K562 (cell line): ENCODE measurements around the gene SLC34A3. TPM values are rescaled to one million over a fixed set of nuclear protein-coding genes. Genes with fewer than 3 reads are reported as not detected.
A peak's percentile ranks its signal among the peaks of the same experiment; 100 is the strongest.

ENCODE experiments used
- CBFA2T3 ChIP-seq: fragments of 450-650 bp; IDR thresholded peaks from 2 replicates; pipeline ENCODE4 v1.6.1; 2017
- CHD1 ChIP-seq: fragments of 200-600 bp; sonication (generic); IDR thresholded peaks from one replicate; pipeline ENCODE4 v1.6.1; 2012; ENCODE audit warnings: mild to moderate bottlenecking, moderate library complexity, low read length, inconsistent platforms
- ETV1 ChIP-seq: fragments of 450-650 bp; conservative IDR thresholded peaks from 2 replicates; pipeline ENCODE4 v1.6.1; 2016; ENCODE audit warnings: missing genetic modification characterization, control low read depth, low read depth, missing compliant biosample characterization
- GABPA ChIP-seq: fragments of 200-800 bp; sonication (Bioruptor generic); conservative IDR thresholded peaks from 2 replicates; pipeline ENCODE4 v1.6.1; 2016; ENCODE audit warnings: low read depth, missing genetic modification characterization, missing compliant biosample characterization
- HDAC3 ChIP-seq: fragments of 450-650 bp; IDR thresholded peaks from 2 replicates; pipeline ENCODE4 v1.6.1; 2018; ENCODE audit warnings: borderline replicate concordance, mild to moderate bottlenecking, moderate library complexity; ENCODE audit not compliant: partially characterized antibody
- HMG20B ChIP-seq: fragments of 250-450 bp; sonication (Bioruptor Pico); IDR thresholded peaks from 2 replicates; pipeline ENCODE4 v1.5.0; 2021; ENCODE audit warnings: mild to moderate bottlenecking
- HNRNPLL ChIP-seq: fragments of 200-400 bp; formaldehyde crosslinking; IDR thresholded peaks from 2 replicates; pipeline ENCODE4 v1.6.1; 2017; ENCODE audit warnings: low read length, low read depth, mild to moderate bottlenecking; ENCODE audit not compliant: poor library complexity, severe bottlenecking
- MTA3 ChIP-seq: fragments of 450-650 bp; formaldehyde crosslinking; IDR thresholded peaks from 2 replicates; pipeline ENCODE4 v1.6.1; 2017; ENCODE audit warnings: mild to moderate bottlenecking, borderline replicate concordance
- MTF1 ChIP-seq: fragments of 250-450 bp; sonication (Bioruptor Pico); IDR thresholded peaks from 2 replicates; pipeline ENCODE4 v1.9.0; 2021; ENCODE audit warnings: moderate library complexity, mild to moderate bottlenecking, inconsistent platforms, borderline replicate concordance
- PHF8 ChIP-seq: fragments of 200-600 bp; sonication (generic); IDR thresholded peaks from 2 replicates; pipeline ENCODE4 v1.6.1; 2012; ENCODE audit warnings: mixed run types, mild to moderate bottlenecking, inconsistent platforms, low read length, moderate library complexity, borderline replicate concordance
- POLR2A ChIP-seq: fragments of 450-650 bp; conservative IDR thresholded peaks from 2 replicates; pipeline ENCODE4 v1.6.1; 2016
- RBM39 ChIP-seq: fragments of 200-400 bp; formaldehyde crosslinking; optimal IDR thresholded peaks from 2 replicates; pipeline ENCODE3; 2018; ENCODE audit warnings: low read depth, low read length
- RCOR1 ChIP-seq, 2 experiments: IDR thresholded peaks; 2 replicates each; pipeline ENCODE4 v1.6.1; 2012; ENCODE audit warnings: low read depth in 2 of 2, low read length in 2 of 2, borderline replicate concordance in 1 of 2, improper control_type of control experiment in 1 of 2
- TEAD4 ChIP-seq, 2 experiments: sonication (generic) in 1 of 2; formaldehyde crosslinking in 1 of 2; IDR thresholded peaks; 2 replicates each; pipeline versions ENCODE4 v1.6.1 to v1.8.0; 2012 to 2022; ENCODE audit warnings: borderline replicate concordance in 1 of 2, inconsistent platforms in 1 of 2, low read length in 1 of 2, mild to moderate bottlenecking in 1 of 2, missing genetic modification reagents in 1 of 2
- TFAP4 ChIP-seq: sonication (generic); formaldehyde crosslinking; IDR thresholded peaks from 2 replicates; pipeline ENCODE4 v1.8.0; 2022; ENCODE audit warnings: missing genetic modification reagents, mild to moderate bottlenecking, moderate library complexity, borderline replicate concordance
- ZNF282 ChIP-seq: sonication (generic); formaldehyde crosslinking; IDR thresholded peaks from 2 replicates; pipeline ENCODE4 v1.8.1; 2023; ENCODE audit warnings: missing genetic modification reagents
- ZNF384 ChIP-seq: IDR thresholded peaks from 2 replicates; pipeline ENCODE4 v1.6.1; 2012; ENCODE audit warnings: low read depth, low read length, improper control_type of control experiment
- ZNF778 ChIP-seq: fragments of 450-650 bp; formaldehyde crosslinking; IDR thresholded peaks from 2 replicates; pipeline ENCODE4 v1.4.0; 2020; ENCODE audit warnings: mild to moderate bottlenecking, moderate library complexity
- polyA plus RNA-seq, 8 experiments: library from polyadenylated mRNA; depleted of rRNA in 4 of 8; stranded (reverse) in 5 of 8; unstranded in 3 of 8; fragments of >200 nt; fragmentation: Nextera tagmentation in 2 of 8; fragmentation: Illumina TruSeq in 1 of 8; extraction: Ambion mirVana in 2 of 8; extraction: Trizol in 1 of 8; gene quantifications; 2 replicates each; pipeline versions ENCODE4 v1.2.1 to v1.2.3, GENCODE V29; 2011 to 2014; ENCODE audit warnings: inconsistent platforms in 1 of 8, missing spikeins in 1 of 8
- total RNA-seq, 7 experiments: library from RNA; depleted of rRNA in 6 of 7; stranded (reverse); fragments of >200 nt in 6 of 7; fragmentation: Illumina TruSeq in 2 of 7; extraction: Trizol in 2 of 7; gene quantifications; 2 replicates each; pipeline versions ENCODE4 v1.2.1 to v1.2.3, GENCODE V29; 2011 to 2021; ENCODE audit warnings: low replicate concordance in 1 of 7

SLC34A3 gene
- total and polyA plus RNA-seq, 9 of the 15 experiments (the other 6 are each of a cell fraction or from before 2014, with no cell fraction given), result not detected

GRCh38 chr9:137254624-137255447 is 24.1 kb downstream of the SLC34A3 start, which contains the start of gene NELFB (continued):
- TF ChIP-seq TEAD4 (IDR thresholded peaks at IDR 0.05; ENCODE audit: low read length) (no peak), TEAD4 (CRISPR knock-in tag; IDR thresholded peaks at IDR 0.05; ENCODE audit: borderline replicate concordance) (no peak), ZNF384 (peak; percentile 6; the same call in 1 of the 2 replicates), MTF1 (CRISPR knock-in tag) (no peak), ZNF778 (no peak), RCOR1 (IDR thresholded peaks at IDR 0.05; ENCODE audit: borderline replicate concordance in 1 of 2, low read depth in 2 of 2, low read length in 2 of 2) (no peak; a peak in 1 of 4 replicates), HNRNPLL (peak; percentile 20), PHF8 (peak; percentile 93), HDAC3 (no peak), POLR2A (peak; percentile 85), GABPA (tag) (peak; percentile 100), TFAP4 (CRISPR knock-in tag) (0 out of 2 replicates have a peak, but pooled peaks have one; percentile 29), CBFA2T3 (no peak), CHD1 (peak; percentile 92), RBM39 (no peak), ETV1 (tag) (no peak), HMG20B (CRISPR knock-in tag) (no peak), MTA3 (peak; percentile 26), ZNF282 (peak; percentile 84)
